ENCODE results near the gene CLEC16A. TPM values are rescaled to one million over a fixed set of nuclear protein-coding genes. Genes with fewer than 3 reads are reported as not detected.
"Not testable (repeated sequence)": the region's sequence is repeated elsewhere in the genome, so short reads cannot be mapped to it uniquely, and the experiment has no call there.

Gene CLEC16A
- total RNA-seq, 2 experiments from 2014 or later: 32.6 to 34.9 TPM

DNA sequence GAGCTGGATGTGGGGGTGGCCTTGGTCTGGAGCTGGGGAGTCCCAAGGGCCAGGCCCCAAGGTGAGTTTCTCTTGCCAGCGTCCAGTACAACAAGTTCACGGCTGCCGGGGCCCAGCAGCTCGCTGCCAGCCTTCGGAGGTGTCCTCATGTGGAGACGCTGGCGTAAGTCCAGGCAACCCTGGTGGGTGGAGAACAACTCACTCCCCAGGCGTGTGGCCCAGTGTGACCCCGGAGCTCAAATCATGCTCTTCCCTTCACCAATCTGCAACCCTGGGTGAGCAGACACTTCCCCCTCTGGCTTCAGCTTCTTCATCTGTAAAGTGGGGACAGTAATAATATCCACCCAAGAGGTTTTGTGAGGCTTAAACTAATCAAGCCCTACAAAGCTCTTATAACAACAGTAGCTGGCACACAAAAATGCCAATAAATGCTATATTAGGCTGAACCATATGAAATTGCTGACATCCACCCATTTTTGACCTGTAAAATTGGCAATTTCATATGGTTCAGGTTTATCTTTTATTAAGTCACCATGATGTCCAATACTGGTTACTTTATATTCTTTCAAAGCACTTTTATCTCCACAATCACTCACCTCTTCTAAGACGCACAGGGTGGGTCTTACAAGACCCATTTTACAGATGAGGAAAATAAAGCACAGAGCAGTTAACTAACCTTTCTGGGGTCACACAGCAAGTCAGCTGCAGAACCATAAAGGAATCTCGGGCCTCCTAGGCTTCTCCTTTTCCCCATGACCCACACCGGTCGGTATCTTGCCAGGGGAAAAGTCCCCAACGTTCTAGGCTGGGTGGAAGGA, 21.8 kb upstream of the CLEC16A start:
- POLR2A ChIA-PET: interaction anchor here (0.5 to 0.6 kb wide), 2 partner anchors 90 to 643 kb away, joined by 3 read pairs; no protein-coding TSS in a partner anchor
- CTCF ChIA-PET: interaction anchor here (0.6 kb wide), 1 partner anchor 174 kb away, joined by 3 read pairs; no protein-coding TSS in a partner anchor

DNA sequence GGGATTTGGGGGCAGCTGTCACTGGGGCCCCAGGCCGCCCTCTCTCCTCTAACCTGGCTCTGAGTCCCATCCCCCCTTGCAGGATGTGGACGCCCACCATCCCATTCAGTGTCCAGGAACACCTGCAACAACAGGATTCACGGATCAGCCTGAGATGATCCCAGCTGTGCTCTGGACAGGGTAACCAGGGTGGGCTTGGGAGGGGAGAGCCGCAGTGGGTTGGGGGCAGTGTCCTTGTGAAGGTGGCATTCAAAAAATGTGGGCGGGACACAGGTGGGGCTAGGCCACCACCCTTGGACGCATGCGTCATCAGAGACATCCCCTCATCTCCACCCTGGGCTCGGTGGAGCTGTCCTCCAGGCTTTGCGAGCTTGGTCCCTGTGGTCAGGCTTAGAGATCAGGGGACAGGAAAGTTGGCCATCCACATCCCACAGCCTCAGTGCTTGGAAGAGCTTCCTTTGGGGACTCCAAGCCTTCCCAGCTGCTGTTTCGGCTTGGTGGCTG, 21.2 kb upstream of the CLEC16A start:
- POLR2A ChIA-PET: interaction anchor here (0.6 kb wide), 1 partner anchor 90 kb away, joined by 3 read pairs; no protein-coding TSS in a partner anchor
- CTCF ChIA-PET: no interaction called here

DNA sequence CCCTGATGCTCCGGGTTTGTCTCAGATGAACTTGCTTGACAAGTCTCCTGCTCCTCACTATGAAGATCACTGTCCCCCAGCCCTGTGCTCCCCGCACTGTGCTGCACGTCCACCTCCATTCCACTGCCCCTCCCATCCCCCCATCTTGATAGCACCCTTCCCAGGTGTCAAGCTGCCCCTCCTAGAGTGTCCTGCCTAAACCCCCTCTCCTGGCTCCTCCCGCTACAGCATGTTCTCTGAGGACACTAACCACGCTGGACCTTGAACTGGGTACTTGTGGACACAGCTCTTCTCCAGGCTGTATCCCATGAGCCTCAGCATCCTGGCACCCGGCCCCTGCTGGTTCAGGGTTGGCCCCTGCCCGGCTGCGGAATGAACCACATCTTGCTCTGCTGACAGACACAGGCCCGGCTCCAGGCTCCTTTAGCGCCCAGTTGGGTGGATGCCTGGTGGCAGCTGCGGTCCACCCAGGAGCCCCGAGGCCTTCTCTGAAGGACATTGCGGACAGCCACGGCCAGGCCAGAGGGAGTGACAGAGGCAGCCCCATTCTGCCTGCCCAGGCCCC, 20.6 kb upstream of the CLEC16A start:
- POLR2A ChIA-PET: no interaction called here
- CTCF ChIA-PET: no interaction called here

DNA sequence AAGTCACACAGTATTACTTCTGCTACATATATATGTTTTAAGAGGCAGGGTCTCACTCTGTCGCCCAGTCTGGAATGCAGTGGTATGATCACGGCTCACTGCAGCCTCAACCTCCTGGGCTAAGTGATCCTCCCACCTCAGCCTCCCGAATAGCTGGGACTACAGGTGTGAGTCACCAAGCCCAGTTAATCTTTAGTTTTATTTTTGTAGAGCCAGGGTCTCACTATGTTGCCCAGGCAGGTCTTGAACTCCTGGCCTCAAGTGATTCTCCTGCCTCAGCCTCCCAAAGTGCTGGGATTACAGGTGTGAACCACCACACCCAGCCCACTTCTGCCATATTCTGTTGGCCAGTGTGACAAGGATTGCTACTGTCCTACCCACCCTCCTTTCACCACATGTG, 19.1 kb upstream of the CLEC16A start:
- CTCF ChIA-PET: interaction anchor here (1.0 kb wide), 1 partner anchor 43 kb away, joined by 3 read pairs; no protein-coding TSS in a partner anchor
- POLR2A ChIA-PET: not testable (repeated sequence)

DNA sequence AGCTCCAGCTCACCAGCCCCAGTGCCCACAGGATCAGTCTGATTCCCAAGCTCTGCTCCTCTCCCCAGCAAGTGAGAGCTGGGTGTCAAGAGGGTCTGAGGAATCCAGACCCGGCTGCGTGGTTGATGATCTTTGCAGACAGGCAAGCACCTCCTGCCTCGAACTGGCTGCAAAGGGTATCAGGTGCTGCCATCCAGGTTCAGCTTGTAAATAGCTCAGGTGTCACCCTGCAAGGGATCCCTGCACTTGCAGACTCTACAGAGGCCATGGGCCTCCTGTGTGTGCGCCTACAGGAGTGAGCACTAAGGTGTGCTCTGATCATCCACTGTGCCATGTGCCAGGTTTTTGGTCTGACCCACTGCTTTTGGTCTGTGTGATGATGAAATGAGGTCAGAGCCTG, 18.3 kb upstream of the CLEC16A start:
- CTCF ChIA-PET: interaction anchor here (1.0 to 1.8 kb wide), 2 partner anchors 8 to 44 kb away, joined by 3 to 9 read pairs; no protein-coding TSS in a partner anchor
- POLR2A ChIA-PET: no interaction called here

DNA sequence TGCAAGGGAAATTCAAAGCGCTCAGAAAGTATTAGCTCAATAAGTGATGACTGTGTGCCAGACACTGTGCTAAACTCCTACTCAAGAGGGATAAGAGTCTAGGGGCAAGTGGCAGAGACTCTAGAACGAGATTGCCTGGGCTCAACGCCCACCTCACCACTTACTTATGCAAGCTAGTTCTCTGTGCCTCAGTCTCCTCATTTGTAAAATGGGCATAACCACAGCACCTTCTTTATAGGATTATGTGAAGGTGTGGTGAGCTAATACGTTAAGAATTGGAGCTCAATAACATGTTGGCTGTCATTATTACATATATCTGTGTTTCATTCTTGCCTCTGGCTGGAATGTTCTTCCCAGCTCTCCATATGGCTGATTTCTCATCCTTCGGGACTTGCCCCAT, 17.5 kb upstream of the CLEC16A start:
- ChIA-PET POLR2A (no interaction called here), CTCF (interaction anchor here (1.8 kb wide), 1 partner anchor 9 kb away, joined by 9 read pairs; no protein-coding TSS in a partner anchor)

DNA sequence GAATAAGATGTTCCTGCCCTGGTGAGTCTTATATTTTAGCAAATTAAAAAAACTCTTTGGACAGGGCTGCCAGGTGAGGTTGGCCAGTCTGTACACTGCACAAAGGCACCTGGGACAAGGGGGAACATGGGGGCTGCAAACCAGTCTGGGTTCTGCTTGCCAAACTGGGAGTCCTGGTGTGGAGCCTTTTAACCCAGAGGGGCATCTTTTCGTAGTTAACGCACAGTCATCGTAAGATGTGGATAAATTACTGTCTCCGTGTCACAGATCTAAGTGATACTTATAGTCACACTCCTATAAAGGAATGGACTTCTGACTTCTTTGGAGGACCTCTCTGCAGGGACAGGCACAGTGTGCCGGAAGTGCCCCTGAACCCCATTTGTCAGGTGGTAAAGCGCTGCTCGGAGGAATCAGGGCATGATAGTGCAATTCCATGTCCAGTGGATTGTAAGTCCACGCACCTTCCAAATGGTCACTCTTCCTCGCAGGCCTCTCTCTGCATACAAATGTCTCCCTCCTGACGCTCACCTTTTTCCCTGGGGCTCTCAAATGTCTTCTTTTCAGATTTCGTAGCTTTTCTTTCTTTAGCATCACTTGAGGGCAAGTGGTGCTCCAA, 16.8 kb upstream of the CLEC16A start:
- ChIA-PET POLR2A (no interaction called here), CTCF (interaction anchor here (1.8 kb wide), 1 partner anchor 9 kb away, joined by 9 read pairs; no protein-coding TSS in a partner anchor)

DNA sequence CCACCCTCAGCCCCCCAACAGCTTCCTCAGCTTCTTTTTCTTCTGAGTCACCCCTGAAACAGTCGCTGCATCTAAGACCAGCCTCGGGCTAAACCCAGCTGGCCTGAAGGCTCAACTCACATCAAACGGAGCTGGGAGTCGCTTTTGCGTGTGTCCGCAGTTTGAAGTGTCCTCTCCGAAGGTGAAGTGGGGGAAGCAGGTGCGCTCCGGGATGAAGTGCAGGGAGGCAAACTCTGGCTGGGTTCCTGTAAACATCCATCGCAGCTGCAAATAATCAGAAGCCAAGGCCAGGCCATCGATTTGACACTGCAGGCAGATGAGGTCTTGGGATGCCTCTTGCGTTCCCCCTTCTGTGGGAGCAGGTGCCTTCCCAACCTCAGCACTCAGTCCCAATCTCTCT, 15.3 kb upstream of the CLEC16A start:
- CTCF ChIA-PET, POLR2A ChIA-PET: not testable (repeated sequence)

DNA sequence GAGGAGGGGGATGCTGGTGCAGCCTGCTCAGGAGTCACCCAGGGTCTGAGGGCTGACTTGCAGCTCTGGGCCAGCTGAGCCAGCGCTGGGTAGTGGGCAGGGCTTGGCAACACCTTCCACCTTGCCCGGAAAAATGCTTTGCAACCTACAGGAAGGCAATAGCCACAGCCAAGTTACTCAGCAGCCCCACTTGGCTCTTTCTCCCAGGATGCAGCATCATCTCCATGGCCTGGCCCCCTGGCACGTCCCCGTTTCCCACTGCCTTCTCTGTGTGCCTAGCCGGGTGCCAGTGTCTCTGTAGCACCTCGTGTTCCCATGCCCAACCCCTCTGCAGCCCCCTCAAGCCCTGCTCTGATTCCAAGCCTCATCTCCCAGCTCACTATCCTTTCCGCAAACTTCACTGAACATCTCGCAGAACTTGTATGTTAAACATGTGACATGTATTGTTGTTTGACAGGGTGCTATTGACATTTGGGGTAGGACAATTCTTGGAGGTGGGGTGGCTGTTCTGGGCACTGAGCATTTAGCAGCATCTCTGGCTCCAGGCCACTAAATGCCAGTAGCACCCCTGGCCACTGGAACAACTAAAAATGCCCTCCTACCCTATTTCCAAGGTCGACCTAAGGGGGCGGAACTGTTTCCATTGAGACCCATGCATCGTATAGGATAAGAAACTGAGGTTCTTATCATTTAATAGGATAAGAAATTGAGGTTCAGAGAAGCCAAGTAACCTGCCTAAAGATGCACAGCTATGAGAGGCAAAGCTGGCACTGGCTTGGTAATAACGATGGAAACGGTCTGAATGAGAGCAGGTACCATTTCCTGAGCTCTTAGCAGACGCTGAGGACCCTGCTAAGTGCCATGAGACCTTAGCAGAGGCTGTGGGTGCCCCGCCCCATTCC, 14.3 kb upstream of the CLEC16A start:
- POLR2A ChIA-PET: no interaction called here
- CTCF ChIA-PET: interaction anchor here (1.0 kb wide), 1 partner anchor 409 kb away, joined by 3 read pairs; no protein-coding TSS in a partner anchor

DNA sequence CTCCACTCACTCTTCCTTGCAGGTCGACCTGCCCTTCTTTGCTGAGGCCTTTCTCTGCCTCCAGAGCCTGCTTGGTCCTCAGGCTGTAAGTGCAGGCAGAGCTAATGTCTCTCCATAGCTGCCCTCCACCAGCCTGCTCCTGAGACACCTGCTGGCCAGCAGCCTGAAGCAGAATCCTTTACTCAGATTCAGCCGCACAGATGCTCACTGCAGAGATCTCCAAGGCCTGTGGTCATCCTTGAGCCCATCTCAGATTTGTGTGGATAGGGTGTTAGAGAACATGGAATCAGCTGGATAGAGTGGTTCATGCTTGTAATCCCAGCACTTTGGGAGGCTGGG, 13.6 kb upstream of the CLEC16A start:
- ChIA-PET POLR2A (interaction anchor here (0.6 kb wide), 1 partner anchor 147 kb away, joined by 3 read pairs; no protein-coding TSS in a partner anchor), CTCF (interaction anchor here (1.0 kb wide), 1 partner anchor 410 kb away, joined by 3 read pairs; no protein-coding TSS in a partner anchor)

DNA sequence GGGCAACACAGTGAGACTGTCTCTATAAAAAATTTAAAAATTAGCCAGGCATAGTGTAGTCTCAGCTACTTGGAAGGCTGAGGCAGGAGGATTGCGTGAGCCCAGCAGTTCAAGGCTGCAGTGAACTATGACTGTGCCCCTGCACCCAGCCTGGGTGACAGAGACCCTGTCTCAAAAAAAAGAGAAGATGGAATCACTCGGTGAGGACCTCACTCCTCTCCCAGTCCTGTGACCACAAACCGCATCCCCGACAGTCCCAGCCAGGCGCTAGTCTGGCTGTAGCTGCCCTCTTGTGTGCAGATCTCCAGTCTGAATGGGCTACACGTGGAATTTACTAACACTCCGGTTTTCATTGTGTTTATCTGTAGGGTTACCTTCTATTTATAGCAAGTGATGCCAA, 13.2 kb upstream of the CLEC16A start:
- CTCF ChIA-PET: interaction anchor here (1.0 kb wide), 1 partner anchor 410 kb away, joined by 3 read pairs; no protein-coding TSS in a partner anchor
- POLR2A ChIA-PET: interaction anchor here (0.6 kb wide), 1 partner anchor 147 kb away, joined by 3 read pairs; no protein-coding TSS in a partner anchor

DNA sequence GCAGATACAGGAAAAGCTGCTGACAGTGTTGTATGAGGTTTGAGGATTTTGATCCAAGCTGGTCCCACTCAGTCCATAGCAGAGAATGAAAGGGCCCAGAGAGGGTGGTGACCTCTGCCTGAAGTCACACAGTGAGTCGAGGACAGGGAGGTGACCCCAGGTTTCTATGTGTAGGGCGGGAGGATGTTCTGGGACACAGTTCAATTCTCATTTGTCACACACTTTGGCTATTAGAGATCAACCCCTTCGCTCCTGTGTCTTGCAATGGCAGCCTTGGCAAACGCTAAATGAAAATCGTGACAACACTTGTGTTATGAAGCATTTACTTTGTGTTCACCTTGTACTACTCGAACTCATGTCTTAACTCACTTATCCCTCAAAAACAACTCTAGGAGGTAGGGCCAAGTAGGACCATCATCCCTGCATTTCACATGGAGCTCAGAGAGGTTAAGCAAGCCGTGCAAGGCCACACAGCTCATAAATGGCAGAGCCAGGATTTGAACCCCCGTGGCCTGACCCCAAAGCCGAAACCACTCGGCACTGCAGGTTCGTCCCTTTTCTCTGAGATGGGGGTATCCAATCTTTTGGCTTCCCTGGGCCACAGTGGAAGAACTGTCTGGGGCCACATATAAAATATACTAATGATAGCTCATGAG, 12.3 kb upstream of the CLEC16A start:
- POLR2A ChIA-PET: interaction anchor here (0.6 kb wide), 1 partner anchor 13 kb away, joined by 7 read pairs; no protein-coding TSS in a partner anchor
- CTCF ChIA-PET: interaction anchor here (1.2 to 1.4 kb wide), 2 partner anchors 9 to 14 kb away, joined by 3 to 7 read pairs; no protein-coding TSS in a partner anchor

DNA sequence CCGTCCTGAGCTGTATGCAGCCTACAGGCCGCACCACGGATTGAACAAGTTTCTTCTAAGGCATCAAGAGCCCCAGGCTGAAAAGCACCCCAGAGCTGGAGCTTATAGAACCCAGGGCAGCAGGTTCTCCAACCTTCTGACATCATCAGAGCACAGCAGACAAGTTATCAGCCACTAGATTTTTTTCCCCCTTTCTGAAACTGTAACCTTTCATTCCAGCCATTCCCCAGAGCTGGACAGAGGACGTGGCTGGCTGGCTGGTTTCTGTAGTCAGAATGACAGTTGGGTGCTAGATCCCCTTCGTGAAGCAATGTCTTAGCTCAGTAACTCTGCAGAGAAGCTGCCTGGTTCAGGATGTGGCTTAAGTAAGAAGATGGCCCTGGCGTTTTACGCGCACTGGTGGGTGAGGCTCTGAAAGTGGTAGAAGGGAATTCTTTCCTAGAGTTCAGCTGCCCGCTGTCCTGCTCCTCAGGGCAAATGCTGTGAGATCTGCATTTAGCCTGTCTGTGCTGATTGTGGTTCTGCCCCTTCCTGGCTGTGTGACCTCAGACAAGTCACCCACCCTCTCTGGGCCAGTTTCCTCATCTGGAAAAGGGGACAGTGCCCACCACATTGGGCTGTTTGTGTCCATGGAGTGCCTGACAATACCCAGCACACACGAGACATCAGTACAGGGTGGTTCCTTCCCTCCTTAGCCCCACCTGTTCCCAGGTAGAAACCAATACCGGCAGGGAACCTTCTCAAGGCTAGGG, 11.2 kb upstream of the CLEC16A start:
- ChIA-PET POLR2A (no interaction called here), CTCF (interaction anchor here (0.6 to 1.2 kb wide), 2 partner anchors 8 to 144 kb away, joined by 3 read pairs; no protein-coding TSS in a partner anchor)

DNA sequence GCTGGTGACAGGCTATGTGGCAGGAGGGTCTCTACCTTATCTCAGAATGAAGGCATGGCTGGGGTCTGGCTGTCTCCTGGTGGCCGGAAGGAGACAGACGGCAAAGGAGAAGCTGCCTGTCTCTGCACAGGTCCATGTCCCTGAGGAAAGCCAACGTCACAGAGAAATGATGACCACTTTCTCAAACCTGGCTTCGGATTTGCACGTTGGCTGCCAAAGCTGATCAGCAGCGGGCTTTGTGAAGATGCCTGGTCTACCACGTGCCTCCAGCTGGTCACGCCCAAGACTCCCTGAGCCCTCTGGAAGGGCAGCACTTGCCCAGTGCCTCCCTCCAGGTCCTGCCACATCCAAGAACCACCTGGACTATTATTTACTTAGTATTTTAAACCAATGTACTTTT, 10.5 kb upstream of the CLEC16A start:
- CTCF ChIA-PET: no interaction called here
- POLR2A ChIA-PET: no interaction called here

DNA sequence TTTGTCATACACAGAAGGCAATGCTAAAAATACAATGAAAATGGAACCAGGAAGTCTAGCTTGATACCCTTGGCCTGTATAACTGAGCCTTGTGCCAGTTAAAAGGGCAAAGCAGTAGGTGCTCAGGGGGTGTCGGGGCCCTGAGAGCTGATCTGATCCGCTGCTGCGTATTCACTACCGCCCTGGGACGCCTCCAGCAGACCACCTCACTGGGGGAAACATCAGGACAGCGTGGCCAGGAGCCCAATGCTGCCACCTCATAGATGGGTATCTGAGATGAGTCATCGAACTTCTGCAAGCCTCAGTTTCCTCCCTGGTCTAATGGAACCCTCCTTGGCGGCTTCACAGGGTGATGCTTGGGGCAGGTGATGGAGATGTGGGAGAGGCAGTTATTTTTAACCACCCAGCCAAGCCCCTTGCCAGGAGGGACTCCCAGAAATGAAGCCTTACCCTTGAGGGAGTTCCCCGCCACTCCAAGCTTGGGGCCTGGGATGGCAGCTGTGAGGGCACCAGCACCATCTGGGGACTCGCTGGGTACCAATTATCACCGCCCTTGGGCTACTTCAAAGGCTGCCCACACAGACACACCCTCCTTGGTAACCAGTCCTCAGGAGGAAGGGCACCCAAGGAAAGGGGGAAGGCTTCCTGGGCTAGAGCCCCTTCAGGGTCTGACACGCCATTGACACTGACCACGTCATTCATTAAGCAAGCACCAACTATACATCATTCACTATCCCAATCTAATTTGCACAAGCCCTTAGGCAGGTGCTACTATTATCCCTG, 9.8 kb upstream of the CLEC16A start:
- POLR2A ChIA-PET: no interaction called here
- CTCF ChIA-PET: no interaction called here

DNA sequence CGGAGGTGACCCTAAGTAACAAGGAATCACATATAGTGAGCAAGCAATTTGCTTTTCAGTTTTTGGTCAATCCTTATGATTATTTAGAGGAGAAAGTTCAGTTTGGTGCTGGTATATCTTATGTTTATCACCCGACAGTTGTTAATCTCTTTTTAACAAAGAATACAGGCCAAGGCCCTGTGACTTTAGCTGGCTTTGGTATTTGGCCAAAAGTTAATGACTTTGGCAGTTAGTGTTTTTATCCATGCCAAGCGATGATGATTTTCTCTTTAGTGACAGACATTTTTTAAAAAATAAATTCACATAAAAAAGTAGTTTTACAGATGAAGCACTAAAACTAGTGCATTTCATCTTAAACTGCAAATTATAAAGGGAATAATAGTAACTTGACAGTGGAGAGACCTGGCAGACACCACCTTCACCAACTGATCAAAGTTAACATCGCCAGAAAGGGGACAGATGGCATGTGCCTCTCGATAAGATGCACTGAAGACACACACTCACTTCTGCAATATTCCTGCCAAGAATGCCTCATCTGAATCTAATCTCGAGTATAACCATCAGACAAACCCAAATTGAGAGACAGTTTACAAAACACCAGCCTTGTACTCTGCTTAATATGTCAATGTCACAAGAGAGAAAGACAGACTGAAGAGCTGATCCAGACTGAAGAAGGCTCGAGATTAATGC, 9.0 kb upstream of the CLEC16A start:
- CTCF ChIA-PET: no interaction called here
- POLR2A ChIA-PET: no interaction called here

Measured in activated CD8-positive, alpha-beta memory T cell treated with anti-CD3 and anti-CD28 coated beads for 36 hours (primary cell).